KBM-7 (cell line): ENCODE results near the gene DISC1.
"Not testable (repeated sequence)": the region's sequence is repeated elsewhere in the genome, so short reads cannot be mapped to it uniquely, and the experiment has no call there.

ENCODE experiments used
- DNase-seq: peaks from one replicate; pipeline ENCODE4 v3.0.0-alpha.2; 2015
- in situ Hi-C: fragments of 300-500 bp; cut with MboI; formaldehyde crosslinking; loops from 2 replicates; pipeline ENCODE4 v1.14.3; 2020; ENCODE audit warnings: low sequenced_read_pairs, low pct_unique_long_range_greater_than_20kb, mixed read lengths

Gene DISC1

GRCh38 chr1:231885209-231885854, 258.7 kb downstream of the DISC1 start:
- in situ Hi-C loops, result no loop called here
- DNase-seq, result no peak

GRCh38 chr1:231887166-231887565, 260.6 kb downstream of the DISC1 start:
- in situ Hi-C loops, result no loop called here
- DNase-seq, result no peak

GRCh38 chr1:231887866-231888265, 261.3 kb downstream of the DISC1 start:
- in situ Hi-C loops, result no loop called here
- no peak for DNase-seq

GRCh38 chr1:231890791-231891190, 264.2 kb downstream of the DISC1 start:
- no peak for DNase-seq
- in situ Hi-C loops, result no loop called here

DNA sequence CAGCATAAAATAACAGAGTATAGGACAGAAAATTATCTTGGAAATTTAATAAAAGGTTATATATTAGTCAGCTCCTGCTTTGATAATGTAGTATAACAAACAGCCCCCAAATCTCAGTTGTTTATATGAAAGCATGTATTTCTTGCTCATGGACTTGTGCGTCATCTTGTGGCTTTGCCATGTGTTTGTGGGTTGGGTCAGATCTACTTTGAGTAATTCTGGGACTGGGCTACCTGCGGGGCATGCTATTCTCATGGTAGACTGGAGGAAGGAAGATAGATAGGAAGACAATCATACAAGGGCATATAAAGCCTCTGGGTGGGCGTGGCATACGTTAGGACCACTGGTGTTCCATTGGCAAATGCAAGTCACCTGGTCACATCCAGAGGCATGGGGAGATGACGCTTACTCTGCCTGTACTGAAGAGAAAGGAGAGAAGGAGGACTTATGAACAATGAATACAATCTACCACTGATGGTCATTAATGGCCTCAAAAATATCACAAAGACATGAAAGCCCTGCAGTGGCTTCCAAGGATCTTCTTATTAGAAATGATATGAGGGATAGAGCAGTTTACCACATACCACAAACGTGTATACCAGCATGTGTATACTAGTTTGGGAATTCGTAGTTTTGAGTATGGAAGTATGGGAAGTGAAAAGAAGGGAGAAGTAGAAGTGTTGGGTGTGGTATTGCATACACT, 267.0 kb downstream of the DISC1 start:
- in situ Hi-C loops, result no loop called here
- DNase-seq, result no peak

DNA sequence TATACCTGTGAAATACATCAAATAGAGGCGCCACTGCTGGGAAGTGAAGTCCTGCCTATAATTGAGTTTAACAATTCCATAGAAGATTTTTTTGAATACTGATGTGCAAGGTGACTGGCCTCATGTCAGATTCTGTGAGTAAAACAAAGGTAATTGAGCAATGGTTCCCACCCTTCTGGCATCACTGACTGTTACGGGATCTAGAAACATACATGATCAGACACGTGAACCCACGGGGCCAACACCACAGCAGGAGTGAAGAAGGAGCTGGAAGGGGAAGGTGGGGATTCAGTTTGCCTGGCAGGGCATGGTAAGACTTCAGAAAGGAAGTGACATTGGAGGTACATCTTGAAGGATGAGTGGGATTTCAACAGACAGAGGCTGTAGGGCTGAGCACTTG, 270.2 kb downstream of the DISC1 start:
- in situ Hi-C loops, result no loop called here
- DNase-seq, result no peak

GRCh38 chr1:231899046-231899445, 272.5 kb downstream of the DISC1 start:
- in situ Hi-C loops, result no loop called here
- DNase-seq, result no peak

GRCh38 chr1:231899713-231900435, 273.3 kb downstream of the DISC1 start:
- DNase-seq, result no peak
- in situ Hi-C loops, result no loop called here

DNA sequence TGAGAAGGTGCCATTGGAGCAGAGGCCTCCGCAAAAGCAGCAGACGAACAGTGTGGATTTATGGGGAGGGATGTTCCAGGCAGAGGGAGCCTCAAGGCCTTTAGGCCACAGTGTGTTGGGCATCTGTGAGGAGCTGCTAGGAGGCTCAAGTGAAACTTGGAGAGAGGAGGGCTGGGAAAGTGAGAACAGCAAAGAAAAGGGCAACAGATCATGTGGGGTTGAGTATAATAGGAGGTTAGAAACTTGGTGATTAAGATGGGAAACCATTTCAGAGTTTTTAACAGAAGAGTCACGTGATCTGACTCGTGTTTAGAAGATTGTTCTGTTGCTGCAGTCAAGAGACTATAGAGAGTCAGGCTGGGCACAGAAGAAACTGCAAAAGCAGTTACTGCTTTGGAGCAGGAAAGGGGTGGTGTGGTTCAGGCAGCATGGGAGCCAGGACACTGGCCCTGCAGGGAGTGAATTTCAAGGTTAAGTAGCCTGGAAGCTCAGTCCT, 277.0 kb downstream of the DISC1 start:
- in situ Hi-C loops, result no loop called here
- no peak for DNase-seq

GRCh38 chr1:231907310-231907709, 280.7 kb downstream of the DISC1 start:
- in situ Hi-C loops, DNase-seq: not testable (repeated sequence)

- in situ Hi-C loops, result no loop called here
- DNase-seq, result no peak
Observed at GRCh38 chr1:231913493-231913892, 286.9 kb downstream of the DISC1 start.

GRCh38 chr1:231918239-231919015, 291.8 kb downstream of the DISC1 start:
- in situ Hi-C loops, result no loop called here
- DNase-seq, result no peak

- in situ Hi-C loops, result no loop called here
- no peak for DNase-seq
Observed at GRCh38 chr1:231919239-231919885, 292.8 kb downstream of the DISC1 start.

GRCh38 chr1:231919886-231920285, 293.3 kb downstream of the DISC1 start:
- in situ Hi-C loops, result no loop called here
- DNase-seq, result no peak

DNA sequence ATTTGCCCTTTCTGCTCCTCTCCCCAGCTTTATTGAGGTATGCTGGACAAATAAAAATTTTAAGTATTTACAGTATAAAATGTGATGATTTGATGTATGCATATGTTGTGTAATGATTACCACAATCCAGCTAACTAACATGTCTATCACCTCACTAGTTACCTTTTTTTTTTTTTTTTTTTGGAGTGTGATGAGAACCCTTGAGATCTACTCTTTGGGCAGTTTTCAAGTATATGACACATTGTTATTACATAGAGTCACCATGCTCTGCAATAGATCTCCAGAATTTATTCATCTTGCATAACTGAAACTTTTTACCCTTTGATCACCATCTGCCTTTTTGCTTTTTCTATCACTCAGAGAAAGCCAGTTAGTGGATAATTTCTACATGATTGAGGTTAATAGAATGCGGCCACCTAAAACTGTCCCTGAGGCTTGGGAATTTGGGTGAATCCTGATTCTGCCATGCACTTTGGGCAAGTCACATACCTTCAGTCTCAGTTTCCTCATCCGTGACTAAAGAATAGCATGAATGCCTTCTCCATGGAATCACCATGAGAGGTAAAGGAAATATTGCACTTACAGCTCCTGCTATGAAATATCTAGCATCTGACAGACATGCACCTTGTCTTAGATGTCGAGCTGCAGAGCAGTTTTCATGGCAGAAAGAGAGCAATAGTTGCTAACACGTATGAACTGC, 295.2 kb downstream of the DISC1 start:
- DNase-seq, result no peak
- in situ Hi-C loops, result no loop called here

- DNase-seq, result no peak
- in situ Hi-C loops, result no loop called here
Observed at GRCh38 chr1:231923491-231924041, 297.0 kb downstream of the DISC1 start.

DNA sequence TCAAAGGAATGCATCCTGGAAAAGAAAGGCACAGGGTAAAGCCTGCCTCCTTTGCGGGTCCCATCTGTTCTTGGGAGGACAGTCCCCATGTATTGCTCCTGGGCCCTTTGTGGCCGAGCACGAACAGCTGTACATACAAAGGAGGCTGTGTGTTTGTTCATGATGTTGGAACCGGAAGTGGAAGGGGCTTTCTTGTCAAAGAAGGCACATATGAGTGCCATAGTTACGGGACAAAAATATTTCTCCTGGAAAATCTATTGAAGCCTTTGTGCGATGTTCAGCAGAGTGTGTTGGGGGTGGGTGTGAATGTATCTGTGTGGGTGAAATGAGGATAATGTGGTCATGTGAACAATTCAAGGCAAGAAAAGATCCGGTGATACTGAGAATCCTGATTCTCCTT, 297.6 kb downstream of the DISC1 start:
- in situ Hi-C loops, result no loop called here
- DNase-seq, result no peak

DNA sequence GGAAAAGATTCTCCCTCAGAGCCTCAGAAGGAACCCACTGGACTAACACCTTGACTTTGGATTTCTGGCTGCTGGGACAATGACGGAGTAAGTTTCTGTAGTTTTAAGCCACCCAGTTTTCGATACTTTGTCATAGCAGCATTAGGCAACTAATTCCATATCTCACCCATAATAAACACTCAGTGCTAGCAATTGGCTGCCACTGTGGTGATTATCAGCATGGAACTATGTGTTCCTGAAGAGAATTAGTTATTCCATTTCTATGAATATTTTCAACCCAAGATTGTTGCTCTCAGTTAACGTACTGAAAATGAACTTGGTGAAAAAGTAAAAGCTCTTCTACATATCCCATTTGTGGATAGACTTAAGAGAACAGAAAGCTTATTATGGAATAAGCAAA, 299.3 kb downstream of the DISC1 start:
- no peak for DNase-seq
- in situ Hi-C loops, result no loop called here
